ENCODE results near the gene TMC6. TPM values are rescaled to one million over a fixed set of nuclear protein-coding genes. Genes with fewer than 3 reads are reported as not detected.

TMC6 gene
- total RNA-seq, 1 donor, result 136 TPM

- no peaks in the 10 kb centered on the region for H3K27me3 ChIP-seq (ENCODE audit: insufficient read depth, low read length)
- H3K4me1 ChIP-seq (ENCODE audit: insufficient read depth, low read length), result peaks cover 17% of the 10 kb centered on the region
- no peaks in the 10 kb centered on the region for H3K9me3 ChIP-seq (ENCODE audit: low read depth, low read length)
Observed at GRCh38 chr17:78164748-78165607, 36.4 kb upstream of the TMC6 start.

GRCh38 chr17:78163881-78164747 is 35.6 kb upstream of the TMC6 start:
- no peak overlapping the region for H3K4me3 ChIP-seq (ENCODE audit: low read length)
- no peaks in the 10 kb centered on the region for H3K27me3 ChIP-seq (ENCODE audit: insufficient read depth, low read length)
- H3K4me1 ChIP-seq (ENCODE audit: insufficient read depth, low read length), result peaks cover 17% of the 10 kb centered on the region
- H3K9me3 ChIP-seq (ENCODE audit: low read depth, low read length), result no peaks in the 10 kb centered on the region

More at GRCh38 chr17:78164748-78165607, 36.4 kb upstream of the TMC6 start:
- no peak overlapping the region for H3K4me3 ChIP-seq (ENCODE audit: low read length)

- Histone ChIP-seq H3K4me3 (ENCODE audit: low read length) (no peak overlapping the region), H3K4me1 (ENCODE audit: insufficient read depth, low read length) (peaks cover 31% of the 10 kb centered on the region), H3K27me3 (ENCODE audit: insufficient read depth, low read length) (no peaks in the 10 kb centered on the region), H3K9me3 (ENCODE audit: low read depth, low read length) (no peaks in the 10 kb centered on the region)
Observed at GRCh38 chr17:78159575-78160158, 31.1 kb upstream of the TMC6 start.

- Histone ChIP-seq H3K9me3 (ENCODE audit: low read depth, low read length) (no peaks in the 10 kb centered on the region), H3K4me3 (ENCODE audit: low read length) (no peak overlapping the region), H3K4me1 (ENCODE audit: insufficient read depth, low read length) (peaks cover 54% of the 10 kb centered on the region), H3K27me3 (ENCODE audit: insufficient read depth, low read length) (no peaks in the 10 kb centered on the region)
Observed at GRCh38 chr17:78154903-78155811, 26.6 kb upstream of the TMC6 start.

DNA sequence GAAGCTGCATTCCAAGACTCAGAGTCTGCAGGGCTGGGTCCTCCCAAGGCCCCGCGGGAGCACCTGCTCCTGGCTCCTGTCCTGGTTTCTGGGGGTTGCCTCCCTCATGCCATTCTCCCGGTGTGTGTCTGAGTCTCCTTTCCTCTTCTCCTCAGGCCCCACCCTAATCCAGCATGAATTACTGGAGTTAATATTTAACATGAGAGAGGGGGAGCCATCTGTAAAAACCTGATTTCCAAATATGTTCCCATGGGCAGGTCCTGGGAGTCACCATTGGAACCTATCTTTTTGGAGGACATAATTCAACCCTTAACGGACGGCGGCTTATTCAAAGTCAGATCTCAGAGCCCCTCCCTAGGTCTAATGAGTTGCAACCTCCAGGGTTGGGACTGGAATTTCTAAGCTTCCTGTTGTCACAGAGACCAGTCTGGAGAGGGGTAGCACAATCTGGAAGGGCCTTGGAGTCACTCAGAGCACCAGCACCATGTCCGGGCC is 23.0 kb upstream of the TMC6 start:
- Histone ChIP-seq H3K4me1 (ENCODE audit: insufficient read depth, low read length) (peaks cover 59% of the 10 kb centered on the region), H3K4me3 (ENCODE audit: low read length) (no peak overlapping the region), H3K9me3 (ENCODE audit: low read depth, low read length) (no peaks in the 10 kb centered on the region), H3K27me3 (ENCODE audit: insufficient read depth, low read length) (no peaks in the 10 kb centered on the region)

DNA sequence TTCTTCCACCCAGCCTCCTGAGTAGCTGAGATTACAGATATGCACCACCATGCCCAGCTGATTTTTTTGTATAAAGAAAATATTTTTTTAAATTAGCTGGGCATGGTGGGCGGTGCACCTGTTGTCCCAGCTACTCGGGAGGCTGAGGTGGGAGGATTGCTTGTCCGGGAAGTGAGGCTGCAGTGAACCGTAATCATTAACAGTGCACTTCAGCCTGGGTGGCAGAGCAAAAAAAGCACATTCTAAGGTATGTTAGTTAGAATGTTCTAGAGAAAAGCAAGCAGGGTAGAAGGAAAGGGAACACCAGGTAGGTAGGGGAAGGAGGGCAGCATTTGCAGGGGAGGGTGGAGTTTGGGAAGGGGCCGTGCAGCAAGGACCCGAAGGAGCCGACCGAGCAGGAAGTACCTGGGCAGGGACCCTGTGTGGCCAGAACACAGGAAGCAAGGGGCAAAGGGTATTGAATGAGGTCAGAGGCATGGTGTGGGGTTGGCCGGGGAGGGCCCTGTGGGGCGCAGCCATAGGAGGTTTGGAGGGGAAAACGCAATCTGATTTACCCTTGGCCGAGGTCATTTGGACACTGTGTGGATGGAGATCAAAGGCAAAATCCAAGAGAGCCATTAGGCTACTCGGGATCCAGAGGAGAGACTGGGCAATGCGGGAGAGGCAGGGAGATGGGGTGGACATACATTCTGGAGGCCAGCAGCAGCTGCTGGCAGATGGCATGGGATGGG is 19.9 kb upstream of the TMC6 start:
- Histone ChIP-seq H3K9me3 (ENCODE audit: low read depth, low read length) (no peaks in the 10 kb centered on the region), H3K27me3 (ENCODE audit: insufficient read depth, low read length) (no peaks in the 10 kb centered on the region), H3K4me1 (ENCODE audit: insufficient read depth, low read length) (peaks cover 66% of the 10 kb centered on the region), H3K4me3 (ENCODE audit: low read length) (no peak overlapping the region)

DNA sequence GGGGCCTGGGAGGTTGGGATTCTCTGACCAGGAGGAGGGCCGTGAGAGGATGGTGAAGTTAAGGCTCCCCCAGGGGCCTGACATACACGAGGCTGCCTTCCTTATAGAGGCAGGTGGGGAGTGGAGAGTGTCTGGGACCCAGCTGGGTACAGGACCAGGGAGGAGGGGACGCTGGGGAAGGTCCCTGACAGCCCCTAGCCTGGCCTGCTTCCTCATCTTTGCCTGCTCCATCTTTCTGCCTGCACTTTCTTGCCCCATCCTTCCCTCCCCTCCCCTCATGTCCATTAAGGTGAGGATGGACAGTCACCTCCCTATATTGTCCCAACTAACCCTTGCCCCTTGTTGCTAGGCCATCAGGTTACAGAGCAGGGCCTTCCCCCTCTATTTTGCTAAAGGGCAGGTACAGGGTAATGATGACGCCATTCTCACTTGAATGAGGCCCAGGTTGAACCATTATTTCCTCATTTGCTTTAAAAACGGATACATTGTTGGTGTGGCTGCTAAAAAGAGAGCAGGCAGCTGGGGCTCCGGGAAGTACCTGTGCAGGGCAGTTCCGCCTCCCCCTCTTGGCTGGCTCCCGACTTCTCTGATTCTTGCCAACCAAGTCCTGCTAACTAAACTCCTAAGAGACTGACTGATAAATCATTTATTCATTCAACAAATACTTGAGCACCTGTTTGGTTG is 18.9 kb upstream of the TMC6 start:
- Histone ChIP-seq H3K4me1 (ENCODE audit: insufficient read depth, low read length) (peaks cover 69% of the 10 kb centered on the region), H3K9me3 (ENCODE audit: low read depth, low read length) (no peaks in the 10 kb centered on the region), H3K4me3 (ENCODE audit: low read length) (no peak overlapping the region), H3K27me3 (ENCODE audit: insufficient read depth, low read length) (no peaks in the 10 kb centered on the region)

DNA sequence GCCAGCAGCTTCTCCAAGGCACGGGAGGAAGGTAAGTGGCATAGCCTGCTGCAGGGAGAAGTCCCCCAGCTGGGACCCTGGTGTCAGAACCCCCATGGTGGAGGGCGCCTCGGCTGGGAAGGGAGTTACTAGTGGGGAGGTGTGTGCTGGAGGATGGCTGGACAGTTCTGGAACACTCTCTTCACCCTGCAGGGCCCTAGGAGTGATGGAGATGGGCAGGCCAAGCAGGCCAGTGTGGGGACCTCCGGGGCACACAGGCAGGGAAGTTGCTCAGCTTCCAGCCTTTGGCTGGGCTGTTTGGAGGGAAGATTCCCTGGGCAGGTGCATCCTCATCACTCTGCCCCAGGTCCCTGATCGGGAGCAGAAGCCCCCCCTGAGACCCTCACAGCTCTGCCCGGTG is 18.3 kb upstream of the TMC6 start:
- peaks cover 71% of the 10 kb centered on the region for H3K4me1 ChIP-seq (ENCODE audit: insufficient read depth, low read length)
- no peaks in the 10 kb centered on the region for H3K9me3 ChIP-seq (ENCODE audit: low read depth, low read length)
- no peaks in the 10 kb centered on the region for H3K27me3 ChIP-seq (ENCODE audit: insufficient read depth, low read length)
- H3K4me3 ChIP-seq (ENCODE audit: low read length), result no peak overlapping the region

DNA sequence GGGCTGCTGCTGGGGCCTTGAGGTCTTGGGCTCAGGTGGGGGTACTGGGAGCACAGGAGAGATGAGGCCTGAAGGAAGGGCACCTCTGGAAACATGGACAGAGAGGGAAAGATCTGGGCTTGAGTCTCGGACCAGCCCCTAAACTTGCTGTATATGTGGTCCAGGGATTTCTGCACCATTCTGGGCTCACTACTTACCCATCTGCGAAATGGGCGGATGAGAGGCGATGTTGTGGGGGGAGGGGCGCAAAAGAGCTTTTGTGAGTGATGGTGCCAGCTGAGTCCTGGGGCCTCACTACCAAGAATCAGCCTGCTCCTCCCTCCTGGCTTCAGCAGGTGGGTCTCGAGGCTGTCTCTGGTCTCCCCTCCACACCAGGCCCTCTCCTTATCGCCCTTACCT is 17.9 kb upstream of the TMC6 start:
- no peaks in the 10 kb centered on the region for H3K27me3 ChIP-seq (ENCODE audit: insufficient read depth, low read length)
- peaks cover 71% of the 10 kb centered on the region for H3K4me1 ChIP-seq (ENCODE audit: insufficient read depth, low read length)

GRCh38 chr17:78144736-78145641 is 16.4 kb upstream of the TMC6 start:
- peaks cover 84% of the 10 kb centered on the region for H3K4me1 ChIP-seq (ENCODE audit: insufficient read depth, low read length)

More for the DNA sequence above, 17.9 kb upstream of the TMC6 start:
- no peaks in the 10 kb centered on the region for H3K9me3 ChIP-seq (ENCODE audit: low read depth, low read length)
- no peak overlapping the region for H3K4me3 ChIP-seq (ENCODE audit: low read length)

DNA sequence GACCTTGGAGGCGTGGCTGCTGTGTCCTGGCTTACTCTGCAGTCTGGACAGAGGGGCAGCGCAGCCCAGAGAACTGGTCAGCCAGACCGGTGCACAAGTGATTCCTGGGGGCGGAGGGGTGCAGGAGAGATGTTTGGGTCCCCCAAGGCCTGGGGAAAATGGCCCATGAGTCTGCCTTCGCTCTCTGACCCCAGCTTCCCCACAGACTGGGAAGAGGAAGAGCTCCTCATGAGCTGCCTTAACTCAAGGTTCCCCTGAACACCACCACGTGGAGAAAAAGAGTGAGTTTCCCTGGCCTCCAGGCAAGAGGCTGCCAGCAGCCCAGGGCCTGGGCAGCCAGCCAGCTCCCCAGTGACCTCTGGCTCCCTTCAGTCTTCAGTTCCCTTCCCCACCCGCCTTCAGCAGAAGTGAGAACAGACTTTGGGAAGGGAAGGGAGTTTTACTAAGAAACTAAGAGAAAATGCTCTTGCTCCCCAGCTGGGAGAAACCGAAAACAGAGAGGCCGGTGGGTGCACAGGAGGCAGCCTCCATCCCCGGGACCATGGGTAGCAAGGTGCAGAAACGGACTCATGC is 15.7 kb upstream of the TMC6 start:
- H3K9me3 ChIP-seq (ENCODE audit: low read depth, low read length), result no peaks in the 10 kb centered on the region
- no peaks in the 10 kb centered on the region for H3K27me3 ChIP-seq (ENCODE audit: insufficient read depth, low read length)
- peaks cover 92% of the 10 kb centered on the region for H3K4me1 ChIP-seq (ENCODE audit: insufficient read depth, low read length)
- no peak overlapping the region for H3K4me3 ChIP-seq (ENCODE audit: low read length)

More at GRCh38 chr17:78144736-78145641, 16.4 kb upstream of the TMC6 start:
- Histone ChIP-seq H3K4me3 (ENCODE audit: low read length) (no peak overlapping the region), H3K9me3 (ENCODE audit: low read depth, low read length) (no peaks in the 10 kb centered on the region), H3K27me3 (ENCODE audit: insufficient read depth, low read length) (no peaks in the 10 kb centered on the region)

Measured in mononuclear cell (primary cell).